ENCODE results near the gene PPARGC1A. TPM values are rescaled to one million over a fixed set of nuclear protein-coding genes. Genes with fewer than 3 reads are reported as not detected.

PPARGC1A gene
- total and polyA plus RNA-seq, 5 experiments from 2014 or later: not detected

DNA sequence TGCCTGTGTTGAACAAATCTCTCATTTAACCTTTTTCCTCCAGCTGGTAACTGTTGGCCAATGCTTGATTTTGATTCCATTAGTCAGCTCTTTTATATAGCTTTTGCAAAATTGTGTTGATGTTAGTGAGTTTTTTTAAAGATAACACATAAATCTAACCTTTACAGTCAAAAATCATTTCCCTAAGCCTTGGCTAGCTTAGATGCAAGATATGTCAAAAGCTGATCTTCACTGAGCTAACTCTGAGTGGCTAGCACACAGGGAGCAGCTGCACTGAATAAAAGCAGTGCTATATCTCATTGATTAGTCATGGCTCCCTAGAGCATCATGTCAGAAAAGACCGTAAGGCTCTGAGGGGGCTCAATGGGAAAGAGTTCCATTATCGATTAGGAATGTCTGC lies 78.7 kb downstream of the PPARGC1A start:
- H3K4me3 Mint-ChIP-seq: no peak overlapping the region
- peaks cover 0 to 21% (median 2%) of the 10 kb centered on the region in 9 donors for H3K9me3 Mint-ChIP-seq
- ATAC-seq (no peak), DNase-seq (no peak)
- H3K4me1 Mint-ChIP-seq: no peaks in the 10 kb centered on the region
- no peaks in the 10 kb centered on the region for H3K27me3 Mint-ChIP-seq
- POLR2A ChIA-PET: no interaction called here
- H3K27ac Mint-ChIP-seq: no peak overlapping the region
- H3K36me3 Mint-ChIP-seq: peaks cover 0 to 8% (median 0%) of the 10 kb centered on the region in 3 donors

DNA sequence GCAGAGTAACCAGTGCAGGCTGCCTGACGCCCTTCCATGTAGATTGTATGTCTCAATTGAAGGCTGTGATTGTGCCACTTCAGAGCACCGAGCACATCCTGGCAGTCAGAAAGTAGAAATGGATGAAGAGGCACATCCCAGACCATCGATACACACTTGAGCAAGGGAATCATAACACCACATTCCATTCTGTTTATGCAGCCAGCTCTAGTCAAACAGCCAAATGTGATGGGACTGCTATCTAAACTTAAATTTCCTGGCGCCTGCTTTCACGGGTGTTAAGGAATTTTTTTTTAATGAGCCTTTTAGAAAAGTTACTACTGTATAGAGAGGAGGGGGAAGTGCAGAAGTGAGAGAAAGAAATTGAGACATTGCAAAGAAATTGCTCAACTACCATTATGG lies 84.4 kb downstream of the PPARGC1A start:
- no peak for ATAC-seq
- POLR2A ChIA-PET: no interaction called here
- Mint-ChIP-seq H3K36me3 (no peaks in the 10 kb centered on the region), H3K4me1 (no peaks in the 10 kb centered on the region), H3K27ac (no peak overlapping the region), H3K9me3 (peaks cover 0 to 23% (median 0%) of the 10 kb centered on the region in 9 donors), H3K27me3 (no peaks in the 10 kb centered on the region), H3K4me3 (no peak overlapping the region)
- DNase-seq: no peak

DNA sequence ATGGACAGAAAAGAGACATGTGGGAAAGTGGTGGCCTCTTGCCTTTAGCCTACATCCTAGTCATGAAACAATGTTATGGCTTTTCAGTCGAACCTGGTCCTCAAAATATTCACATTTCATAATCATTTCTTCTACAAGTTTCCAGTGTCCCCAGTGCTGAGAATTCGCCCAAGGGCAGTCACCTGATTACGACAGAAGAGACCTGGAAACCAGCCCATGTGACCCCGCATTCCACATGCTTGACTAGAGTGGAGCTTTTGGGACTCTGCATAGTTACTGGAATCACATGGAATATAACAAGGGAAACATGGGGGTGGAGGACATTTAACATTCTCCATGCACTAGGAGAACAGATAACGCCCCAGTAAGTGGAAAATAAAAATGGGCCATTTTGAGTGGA lies 100.1 kb downstream of the PPARGC1A start:
- H3K27ac Mint-ChIP-seq: no peak overlapping the region
- DNase-seq (no peak), ATAC-seq (no peak)
- H3K9me3 Mint-ChIP-seq: peaks cover 0 to 19% (median 7%) of the 10 kb centered on the region in 9 donors
- no peaks in the 10 kb centered on the region for H3K36me3 Mint-ChIP-seq
- peaks cover 0 to 2% (median 0%) of the 10 kb centered on the region in 5 donors for H3K27me3 Mint-ChIP-seq
- H3K4me1 Mint-ChIP-seq: peaks cover 0 to 1% (median 0%) of the 10 kb centered on the region in 4 donors
- POLR2A ChIA-PET: no interaction called here
- H3K4me3 Mint-ChIP-seq: no peak overlapping the region

DNA sequence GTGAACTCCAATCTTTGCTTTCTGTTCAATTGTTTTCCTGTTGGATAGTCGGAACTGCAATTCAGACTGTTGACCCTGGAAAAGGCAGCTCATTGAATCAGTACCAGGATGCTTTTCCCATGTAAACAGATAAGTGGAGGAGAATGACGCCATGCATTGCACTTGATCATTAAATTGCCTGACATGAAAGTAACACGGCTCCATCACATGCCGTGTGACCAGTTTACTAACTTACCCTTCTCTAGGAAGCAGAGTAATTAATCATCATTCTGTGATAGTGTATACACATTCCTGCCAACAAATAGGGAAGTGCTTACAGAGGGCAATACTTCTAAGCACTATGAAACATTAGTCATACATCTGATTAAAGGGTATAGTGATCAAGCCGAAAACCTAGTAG lies 101.4 kb downstream of the PPARGC1A start:
- H3K36me3 Mint-ChIP-seq: no peaks in the 10 kb centered on the region
- H3K4me1 Mint-ChIP-seq: peaks cover 0 to 1% (median 0%) of the 10 kb centered on the region in 4 donors
- ATAC-seq (no peak), DNase-seq (no peak)
- H3K27ac Mint-ChIP-seq: no peak overlapping the region
- peaks cover 0 to 2% (median 0%) of the 10 kb centered on the region in 5 donors for H3K27me3 Mint-ChIP-seq
- H3K9me3 Mint-ChIP-seq: peaks cover 0 to 20% (median 7%) of the 10 kb centered on the region in 9 donors
- POLR2A ChIA-PET: no interaction called here
- H3K4me3 Mint-ChIP-seq: no peak overlapping the region

DNA sequence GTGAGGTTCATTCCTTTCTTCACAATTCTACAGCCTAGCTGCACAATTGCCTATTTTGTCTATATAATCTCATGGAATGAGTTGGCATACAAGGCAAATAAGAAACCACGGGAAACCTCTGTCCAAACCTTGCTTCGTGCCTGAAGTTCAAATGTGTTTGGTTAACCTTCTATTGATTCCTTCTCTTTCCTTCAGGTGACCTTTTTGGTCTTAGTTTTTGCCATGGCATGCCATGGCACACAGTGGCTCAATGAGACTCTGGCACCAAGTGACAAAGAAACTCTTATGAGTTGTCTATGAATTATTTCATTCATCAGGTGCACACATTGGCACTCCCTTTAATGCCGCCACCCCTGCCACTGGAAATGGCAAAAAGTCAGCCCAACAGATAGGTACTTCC lies 101.8 kb downstream of the PPARGC1A start:
- H3K27ac Mint-ChIP-seq: no peak overlapping the region
- peaks cover 0 to 2% (median 0%) of the 10 kb centered on the region in 5 donors for H3K27me3 Mint-ChIP-seq
- no peaks in the 10 kb centered on the region for H3K36me3 Mint-ChIP-seq
- POLR2A ChIA-PET: no interaction called here
- H3K4me1 Mint-ChIP-seq: peaks cover 0 to 1% (median 0%) of the 10 kb centered on the region in 4 donors
- no peak overlapping the region for H3K4me3 Mint-ChIP-seq
- DNase-seq (no peak), ATAC-seq (no peak)
- peaks cover 0 to 23% (median 8%) of the 10 kb centered on the region in 9 donors for H3K9me3 Mint-ChIP-seq

DNA sequence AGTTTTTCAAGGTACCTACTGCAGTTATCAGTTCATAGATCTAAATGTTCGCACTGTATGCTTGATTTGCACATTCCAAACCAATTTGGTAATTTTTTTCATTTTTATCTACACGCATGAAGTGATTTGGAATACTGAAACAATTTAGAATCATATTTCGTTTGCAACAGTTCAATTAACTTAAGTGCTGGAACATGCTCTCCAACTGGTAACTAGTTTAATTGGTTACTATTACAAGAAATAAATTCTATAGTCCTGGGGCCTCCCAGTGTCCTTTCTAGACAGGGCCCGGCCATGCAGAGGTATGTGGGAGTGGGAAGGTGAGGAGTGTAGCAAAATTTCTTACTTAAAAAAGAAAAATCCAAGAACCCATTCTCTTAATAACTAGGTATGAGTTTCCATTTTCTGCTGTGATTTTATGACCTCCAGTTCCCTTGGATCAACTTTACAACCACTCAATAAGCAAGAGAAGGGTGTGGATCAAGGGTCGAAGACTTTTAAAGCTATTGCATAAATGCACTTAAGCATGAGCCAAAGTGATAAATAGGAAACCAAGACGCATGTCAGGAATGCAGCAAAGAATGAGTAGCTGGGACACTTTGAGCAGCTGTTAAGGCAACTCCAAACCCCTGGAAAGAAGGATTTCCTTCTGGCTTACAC lies 106.9 kb downstream of the PPARGC1A start:
- Mint-ChIP-seq H3K27me3 (no peaks in the 10 kb centered on the region), H3K4me3 (no peak overlapping the region), H3K9me3 (peaks cover 0 to 35% (median 10%) of the 10 kb centered on the region in 9 donors), H3K4me1 (no peaks in the 10 kb centered on the region), H3K36me3 (peaks cover 0 to 5% (median 0%) of the 10 kb centered on the region in 3 donors), H3K27ac (no peak overlapping the region)
- POLR2A ChIA-PET: no interaction called here
- ATAC-seq (no peak), DNase-seq (no peak)

DNA sequence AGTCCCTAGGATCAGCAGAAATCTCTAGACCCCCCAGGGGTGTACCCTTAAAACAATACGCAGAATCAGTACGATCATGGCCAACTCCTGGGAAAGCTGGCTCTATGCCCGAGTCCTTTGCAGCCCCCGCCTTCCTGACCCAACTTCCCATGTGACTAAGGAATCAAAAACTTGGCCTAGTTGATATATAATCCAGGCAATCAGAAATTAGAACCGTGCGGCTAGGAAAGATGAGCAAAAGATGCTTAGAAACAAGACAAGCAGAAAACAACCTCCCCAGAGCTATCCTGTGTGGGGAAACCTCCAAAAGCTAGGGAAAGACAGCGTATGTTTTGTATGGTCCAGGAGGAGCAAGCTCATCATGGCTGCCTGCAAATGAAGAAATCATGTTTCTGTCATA lies 110.0 kb downstream of the PPARGC1A start:
- Mint-ChIP-seq H3K27me3 (peaks cover 0 to 7% (median 0%) of the 10 kb centered on the region in 5 donors), H3K4me3 (no peak overlapping the region), H3K4me1 (no peaks in the 10 kb centered on the region), H3K9me3 (peaks cover 0 to 27% (median 6%) of the 10 kb centered on the region in 9 donors), H3K36me3 (peaks cover 0 to 5% (median 0%) of the 10 kb centered on the region in 3 donors), H3K27ac (no peak overlapping the region)
- POLR2A ChIA-PET: no interaction called here
- no peak for ATAC-seq
- DNase-seq: no peak

DNA sequence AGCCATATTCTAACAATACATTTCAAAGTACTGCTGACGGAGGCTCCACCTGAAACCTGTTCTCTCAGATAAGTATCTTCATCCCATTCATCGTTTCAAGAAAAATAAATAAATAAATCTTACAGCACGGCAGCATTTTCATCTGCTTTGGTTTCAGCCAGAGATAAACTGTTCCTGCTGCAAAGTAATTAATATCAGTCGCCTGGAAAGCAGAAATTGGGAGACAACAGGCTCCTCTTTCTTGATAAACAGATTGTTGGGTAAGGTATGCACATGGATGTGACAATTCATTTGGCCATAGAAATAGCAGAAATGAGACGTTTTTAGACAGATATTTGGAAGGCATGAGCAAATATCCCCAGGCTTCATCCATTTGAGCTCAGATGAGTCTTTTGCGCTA lies 110.4 kb downstream of the PPARGC1A start:
- no peak overlapping the region for H3K27ac Mint-ChIP-seq
- POLR2A ChIA-PET: no interaction called here
- DNase-seq: no peak
- H3K36me3 Mint-ChIP-seq: peaks cover 0 to 5% (median 0%) of the 10 kb centered on the region in 3 donors
- H3K4me3 Mint-ChIP-seq: no peak overlapping the region
- no peak for ATAC-seq
- no peaks in the 10 kb centered on the region for H3K4me1 Mint-ChIP-seq
- peaks cover 0 to 7% (median 0%) of the 10 kb centered on the region in 5 donors for H3K27me3 Mint-ChIP-seq
- peaks cover 0 to 27% (median 6%) of the 10 kb centered on the region in 9 donors for H3K9me3 Mint-ChIP-seq

DNA sequence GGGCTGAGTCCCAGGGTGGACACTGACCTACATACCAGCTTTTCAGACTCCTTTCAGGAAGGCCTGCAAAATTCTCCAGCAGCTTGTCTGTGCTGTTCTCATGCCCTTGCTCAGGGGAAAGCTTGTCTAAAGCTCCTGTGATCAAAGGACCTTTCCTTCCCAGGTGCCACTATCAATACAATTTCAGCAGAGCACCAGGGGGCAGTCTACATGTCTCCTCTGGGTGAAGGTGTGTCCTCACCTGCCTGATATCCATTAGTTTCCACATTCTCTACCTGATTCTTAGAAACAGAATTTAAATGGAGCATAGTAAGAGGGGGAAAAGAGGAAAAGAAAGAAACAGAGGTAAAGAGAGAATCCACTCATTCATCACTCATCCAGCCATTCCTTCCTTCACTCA lies 114.2 kb downstream of the PPARGC1A start:
- Mint-ChIP-seq H3K4me3 (no peak overlapping the region), H3K4me1 (no peaks in the 10 kb centered on the region), H3K9me3 (peaks cover 0 to 10% (median 4%) of the 10 kb centered on the region in 9 donors), H3K36me3 (no peaks in the 10 kb centered on the region), H3K27ac (no peak overlapping the region), H3K27me3 (peaks cover 0 to 10% (median 0%) of the 10 kb centered on the region in 5 donors)
- DNase-seq: no peak
- POLR2A ChIA-PET: no interaction called here
- ATAC-seq: no peak

DNA sequence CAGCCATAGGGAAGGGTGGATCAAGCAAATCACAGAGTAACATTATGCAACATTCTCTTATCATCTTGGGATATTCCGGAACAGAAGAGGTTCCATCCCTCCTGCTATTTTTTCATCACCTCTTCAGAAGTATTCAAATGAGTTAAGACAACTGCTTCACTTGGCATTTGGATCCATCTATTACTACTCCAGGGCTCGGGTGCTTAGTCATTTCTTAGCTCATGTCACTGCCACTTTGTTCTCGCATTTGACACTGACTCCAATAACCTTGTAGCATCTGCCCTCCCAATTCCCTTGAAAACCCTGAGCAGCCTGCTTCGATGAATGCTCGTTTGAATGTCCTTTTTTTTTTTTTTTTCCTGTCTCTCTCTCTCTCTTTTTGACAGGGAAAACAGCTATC lies 114.9 kb downstream of the PPARGC1A start:
- Mint-ChIP-seq H3K36me3 (no peaks in the 10 kb centered on the region), H3K27me3 (peaks cover 0 to 10% (median 0%) of the 10 kb centered on the region in 5 donors), H3K4me1 (no peaks in the 10 kb centered on the region), H3K27ac (no peak overlapping the region), H3K9me3 (peaks cover 0 to 10% (median 2%) of the 10 kb centered on the region in 9 donors), H3K4me3 (no peak overlapping the region)
- no peak for DNase-seq
- no peak for ATAC-seq
- POLR2A ChIA-PET: no interaction called here

DNA sequence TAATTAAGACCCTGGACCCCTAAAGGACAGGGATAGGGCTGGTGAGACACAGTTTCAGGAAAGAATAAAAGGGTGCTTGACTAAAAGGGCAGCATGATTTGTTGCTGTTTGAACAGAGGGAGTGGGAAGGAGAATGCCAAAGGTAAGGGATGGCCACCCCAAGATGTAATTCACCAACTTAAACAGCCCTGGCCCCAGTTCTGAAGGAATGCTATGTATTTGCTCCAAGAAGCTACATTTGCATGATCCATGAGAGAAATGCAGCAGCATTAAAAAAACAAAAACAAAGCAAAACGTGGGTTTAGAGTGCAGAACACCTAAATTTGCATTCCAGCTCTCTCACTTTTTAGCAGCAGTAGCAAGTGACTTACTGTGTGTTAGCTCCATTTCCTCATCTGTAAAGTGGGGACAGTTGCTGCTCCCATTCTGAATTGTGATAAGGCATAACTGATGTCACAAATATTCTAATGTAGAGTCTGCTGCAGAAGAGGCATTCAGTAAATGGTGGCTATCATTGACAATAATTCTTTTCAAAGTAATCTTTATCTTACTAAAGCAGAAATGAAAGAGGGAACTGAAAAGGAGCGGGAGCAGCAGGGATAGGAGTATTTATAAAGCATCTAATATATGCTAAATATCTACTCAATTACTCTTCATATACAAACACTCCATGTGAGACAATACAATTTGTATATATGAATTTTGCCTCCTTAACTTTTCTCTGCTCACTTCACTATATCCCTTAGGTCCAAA lies 115.8 kb downstream of the PPARGC1A start:
- Mint-ChIP-seq H3K4me1 (no peaks in the 10 kb centered on the region), H3K27me3 (peaks cover 0 to 10% (median 0%) of the 10 kb centered on the region in 5 donors), H3K36me3 (no peaks in the 10 kb centered on the region), H3K9me3 (peaks cover 0 to 10% (median 1%) of the 10 kb centered on the region in 9 donors), H3K4me3 (no peak overlapping the region), H3K27ac (no peak overlapping the region)
- POLR2A ChIA-PET: no interaction called here
- ATAC-seq (no peak), DNase-seq (no peak)

DNA sequence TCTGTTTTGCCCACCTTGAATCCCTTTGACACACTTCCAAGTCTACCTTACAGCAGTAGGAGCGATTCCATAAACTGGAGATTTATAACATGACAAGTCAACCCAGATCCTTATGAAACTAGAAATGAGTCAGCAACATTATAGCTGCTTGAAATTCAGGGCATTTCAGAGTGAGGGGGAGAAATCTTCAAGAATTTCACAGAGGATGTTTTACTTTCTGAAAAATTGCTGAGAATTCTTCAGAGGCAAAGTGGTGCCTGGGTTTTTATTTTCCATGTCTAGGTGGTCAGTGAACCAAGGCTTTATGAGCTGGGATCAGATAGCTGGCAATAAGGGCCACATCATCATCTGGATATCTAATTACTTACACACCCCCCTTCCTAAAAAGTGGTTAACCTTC lies 119.8 kb downstream of the PPARGC1A start:
- Mint-ChIP-seq H3K36me3 (no peaks in the 10 kb centered on the region), H3K27me3 (peaks cover 0 to 4% (median 0%) of the 10 kb centered on the region in 5 donors)

DNA sequence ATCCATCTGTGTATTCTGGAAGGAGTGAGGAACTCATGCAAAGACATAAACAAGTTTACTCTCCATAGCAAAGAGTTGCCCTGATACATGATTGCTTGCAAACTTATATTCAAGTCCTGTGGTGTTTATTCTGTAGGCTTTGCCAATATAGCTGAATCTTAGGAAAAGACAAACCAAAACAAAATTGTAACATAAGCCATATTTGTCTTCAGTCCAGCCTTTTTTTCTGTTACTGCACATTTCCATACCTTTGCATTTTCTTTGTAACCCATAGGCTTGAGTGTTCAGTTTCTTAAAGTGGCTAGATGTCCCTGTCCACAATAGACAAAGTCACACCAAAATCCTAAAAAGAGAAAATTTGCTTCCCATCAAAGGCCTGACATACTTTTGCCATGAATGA lies 120.4 kb downstream of the PPARGC1A start:
- DNase-seq: no peak
- no peaks in the 10 kb centered on the region for H3K36me3 Mint-ChIP-seq
- H3K4me1 Mint-ChIP-seq: no peaks in the 10 kb centered on the region
- ATAC-seq: no peak
- peaks cover 0 to 10% (median 0%) of the 10 kb centered on the region in 9 donors for H3K9me3 Mint-ChIP-seq
- POLR2A ChIA-PET: no interaction called here
- no peak overlapping the region for H3K4me3 Mint-ChIP-seq
- no peak overlapping the region for H3K27ac Mint-ChIP-seq
- peaks cover 0 to 4% (median 0%) of the 10 kb centered on the region in 5 donors for H3K27me3 Mint-ChIP-seq

More for the DNA sequence above, 119.8 kb downstream of the PPARGC1A start:
- no peak overlapping the region for H3K27ac Mint-ChIP-seq
- H3K9me3 Mint-ChIP-seq: peaks cover 0 to 10% (median 0%) of the 10 kb centered on the region in 9 donors
- POLR2A ChIA-PET: no interaction called here
- H3K4me3 Mint-ChIP-seq: no peak overlapping the region
- H3K4me1 Mint-ChIP-seq: no peaks in the 10 kb centered on the region
- DNase-seq (no peak), ATAC-seq (no peak)
